IPS DF 4.7 (cell line): ENCODE measurements around the gene HDHD5.
"Not testable (repeated sequence)": the region's sequence is repeated elsewhere in the genome, so short reads cannot be mapped to it uniquely, and the experiment has no call there.

Experiments used
- DNase-seq: peaks from one replicate; pipeline ENCODE4 v3.0.0-alpha.2; 2013; ENCODE audit warnings: low spot score; ENCODE audit errors: extremely low read depth

HDHD5 gene

DNA sequence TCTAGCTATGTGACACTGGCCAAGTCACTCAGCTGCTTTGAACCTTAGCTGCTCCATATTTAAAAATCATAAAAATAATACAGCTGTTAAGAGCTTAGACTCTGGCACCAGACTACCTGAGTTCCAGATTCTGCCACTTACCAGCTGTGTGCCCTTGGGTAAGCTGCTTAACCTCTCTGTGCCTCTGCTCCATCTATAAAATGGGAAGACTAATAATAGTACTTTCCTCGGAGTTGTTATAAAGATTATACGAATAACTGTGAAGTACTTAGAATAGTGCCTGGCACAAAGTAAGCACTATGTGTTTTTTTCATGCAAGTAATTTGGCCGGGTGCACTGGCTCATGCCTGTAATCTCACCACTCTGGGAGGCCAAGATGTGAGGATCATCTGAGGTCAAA lies 1.4 kb downstream of the HDHD5 start:
- no peak for DNase-seq

DNA sequence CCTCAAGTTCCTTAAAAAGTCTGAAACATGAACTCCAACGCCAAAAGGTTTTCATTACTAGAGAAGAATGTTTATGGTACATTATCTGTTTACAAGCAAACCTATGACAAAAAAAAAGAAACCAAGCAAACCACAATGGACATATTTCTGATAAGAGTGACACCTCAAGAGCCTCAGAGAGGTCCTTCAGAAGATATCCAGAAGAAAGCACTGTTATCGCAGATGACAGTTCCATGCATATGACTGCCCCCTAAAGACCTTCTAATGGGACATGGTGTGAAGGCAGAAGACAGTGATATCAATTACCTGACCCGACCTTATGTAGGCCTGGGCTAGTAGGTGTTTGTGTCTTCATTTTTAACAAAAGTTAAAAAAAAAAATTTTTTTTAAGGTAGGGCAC lies 3.1 kb downstream of the HDHD5 start:
- no peak for DNase-seq

DNA sequence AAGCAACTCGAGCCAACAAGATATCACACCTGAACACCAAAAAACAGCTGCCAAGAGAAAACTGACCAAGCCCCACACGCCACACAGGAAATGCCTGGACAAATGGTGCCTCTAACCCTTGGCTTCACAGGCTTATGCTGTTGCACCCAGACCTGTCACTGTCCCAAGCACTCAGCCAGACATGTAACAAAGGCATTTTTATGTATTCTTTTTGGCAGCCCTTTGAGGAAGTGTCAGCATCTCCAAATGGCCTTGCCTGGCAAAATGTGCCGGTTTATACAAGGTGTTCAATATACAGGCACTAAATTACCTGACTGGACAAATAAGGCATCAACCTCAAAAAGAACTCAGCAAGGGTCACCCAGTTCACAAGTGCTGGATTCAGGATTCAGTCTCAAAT lies 6.1 kb downstream of the HDHD5 start:
- DNase-seq: no peak

DNA sequence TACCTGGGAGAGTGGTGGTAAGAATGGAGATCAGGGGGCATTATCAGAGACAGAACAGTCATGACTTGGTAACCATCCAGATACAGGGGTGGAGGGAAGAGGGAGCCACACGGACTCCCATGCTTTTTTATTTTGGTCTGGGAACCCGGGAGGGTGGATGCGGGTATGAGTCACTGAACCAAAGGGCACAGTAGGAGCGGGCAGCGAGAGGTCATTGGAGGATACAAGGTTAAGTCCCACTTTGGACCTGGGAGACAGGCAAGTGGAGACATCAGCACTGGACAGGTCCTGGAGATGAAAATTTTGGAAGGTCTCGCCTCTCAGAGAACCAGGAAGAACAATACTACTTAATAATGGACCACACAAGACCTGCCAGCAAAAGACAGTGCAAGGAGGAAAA lies 6.7 kb downstream of the HDHD5 start:
- DNase-seq: no peak

DNA sequence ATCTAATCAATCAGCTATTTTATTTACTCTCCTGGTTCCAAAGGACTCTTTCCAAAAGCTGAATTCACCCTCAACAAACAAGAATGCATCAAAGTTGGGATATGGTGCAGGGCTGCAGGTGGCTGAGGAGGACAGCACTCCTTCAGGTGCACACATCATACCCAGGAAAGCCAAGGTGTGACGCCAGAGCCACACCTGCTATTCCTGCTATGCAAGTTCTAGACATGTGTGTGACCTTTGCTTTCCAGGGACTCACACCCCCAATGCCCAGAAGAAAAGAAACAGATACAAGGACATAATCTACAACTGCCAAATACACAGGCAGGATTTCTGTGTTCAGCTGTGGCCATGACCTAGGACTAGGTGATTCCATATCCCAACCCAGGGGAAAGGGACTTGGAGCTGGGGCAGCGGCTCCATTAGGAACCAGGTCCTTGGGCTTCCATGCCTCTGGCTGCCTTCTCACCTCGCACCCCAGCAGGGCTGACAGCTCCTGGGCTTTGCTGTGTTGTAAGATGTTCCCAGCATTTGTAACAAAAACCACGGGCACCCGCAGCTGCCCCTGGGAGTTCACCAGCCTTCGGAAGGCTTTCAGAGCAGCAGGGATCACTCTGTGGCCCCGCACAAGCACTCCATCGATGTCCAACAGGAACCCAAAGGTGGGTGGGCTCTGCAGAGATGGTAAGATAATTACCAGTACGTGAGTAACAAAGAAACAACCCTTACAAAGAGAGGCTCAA lies 9.8 kb downstream of the HDHD5 start:
- no peak for DNase-seq

DNA sequence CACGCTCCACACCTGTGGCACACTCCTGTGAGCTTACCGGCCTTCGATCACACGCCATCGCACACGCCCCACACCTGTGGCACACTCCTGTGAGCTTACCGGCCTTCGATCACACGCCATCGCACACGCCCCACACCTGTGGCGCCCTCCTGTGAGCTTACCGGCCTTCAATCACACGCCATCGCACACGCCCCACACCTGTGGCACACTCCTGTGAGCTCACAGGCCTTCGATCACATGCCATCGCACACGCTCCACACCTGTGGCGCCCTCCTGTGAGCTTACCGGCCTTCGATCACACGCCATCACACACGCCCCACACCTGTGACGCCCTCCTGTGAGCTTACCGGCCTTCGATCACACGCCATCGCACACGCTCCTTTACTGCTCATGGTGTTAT lies 11.6 kb downstream of the HDHD5 start:
- not testable (repeated sequence) for DNase-seq

DNA sequence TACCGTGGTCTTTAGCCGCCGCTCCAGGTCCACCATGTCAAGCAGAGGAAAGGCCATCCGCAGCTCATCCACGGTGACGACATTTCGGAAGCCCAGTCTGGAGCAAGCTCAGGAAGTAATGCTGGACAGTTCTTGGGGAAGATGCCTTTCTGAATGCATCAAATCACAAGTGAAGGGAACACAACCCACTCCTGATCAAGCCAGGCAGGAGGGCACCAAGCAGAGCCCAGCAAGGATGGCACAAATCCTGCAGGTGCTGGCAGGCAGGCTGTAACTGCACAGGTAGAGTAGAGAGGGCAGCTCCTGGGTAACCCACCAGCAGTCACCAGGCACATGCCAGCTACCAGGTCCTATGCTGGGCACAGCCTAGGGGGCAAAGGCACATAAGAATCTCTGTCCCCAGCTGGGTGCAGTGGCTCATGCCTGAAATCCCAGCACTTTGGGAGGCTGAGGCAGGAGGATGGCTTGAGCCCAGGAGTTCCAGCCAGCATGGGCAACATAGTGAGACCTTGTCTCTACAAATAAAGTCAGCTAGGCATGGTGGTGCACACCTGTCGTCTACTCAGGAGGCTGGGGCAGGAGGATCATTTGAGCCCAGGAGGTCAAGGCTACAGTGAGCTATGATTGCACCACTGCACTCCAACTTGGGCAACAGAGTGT lies 13.9 kb downstream of the HDHD5 start:
- no peak for DNase-seq

DNA sequence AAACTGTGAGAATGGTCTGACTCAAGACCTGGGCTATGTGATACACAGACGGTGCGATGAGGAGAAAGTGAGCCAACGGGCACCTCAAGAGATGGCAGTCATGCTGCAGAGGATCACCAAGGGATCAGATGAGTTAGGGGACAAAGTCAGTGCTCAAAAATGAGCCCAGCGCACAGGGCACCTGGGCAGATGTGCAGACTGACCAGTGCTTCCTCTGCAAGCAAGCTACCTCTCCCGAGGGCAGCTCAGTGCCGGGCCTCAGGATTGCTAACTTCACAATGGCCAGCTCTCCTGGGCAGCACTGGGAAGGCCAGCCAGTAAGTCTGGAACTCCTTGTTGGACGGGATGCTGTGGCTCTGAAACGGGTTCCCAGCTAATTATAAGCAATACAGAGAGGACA lies 15.3 kb downstream of the HDHD5 start:
- no peak for DNase-seq

DNA sequence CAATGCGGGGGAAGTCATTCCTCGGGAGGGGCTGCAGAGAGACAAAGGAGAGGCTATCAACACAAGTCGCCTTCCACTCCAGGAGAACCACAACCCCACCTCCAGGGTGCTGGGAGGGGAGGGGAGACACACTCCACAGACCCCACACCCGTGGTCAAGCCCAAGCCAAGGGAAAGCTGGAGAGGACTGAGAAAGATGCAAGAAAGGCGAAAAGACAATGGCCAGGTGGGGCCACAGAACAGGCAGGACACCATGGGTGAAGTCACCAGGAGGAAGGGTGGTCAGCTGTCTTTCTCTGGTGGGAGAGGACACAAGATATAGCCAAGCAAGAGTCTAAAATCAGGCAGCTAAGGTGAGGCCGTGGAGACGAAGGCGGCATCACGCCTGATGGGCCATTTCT lies 16.0 kb downstream of the HDHD5 start:
- no peak for DNase-seq

DNA sequence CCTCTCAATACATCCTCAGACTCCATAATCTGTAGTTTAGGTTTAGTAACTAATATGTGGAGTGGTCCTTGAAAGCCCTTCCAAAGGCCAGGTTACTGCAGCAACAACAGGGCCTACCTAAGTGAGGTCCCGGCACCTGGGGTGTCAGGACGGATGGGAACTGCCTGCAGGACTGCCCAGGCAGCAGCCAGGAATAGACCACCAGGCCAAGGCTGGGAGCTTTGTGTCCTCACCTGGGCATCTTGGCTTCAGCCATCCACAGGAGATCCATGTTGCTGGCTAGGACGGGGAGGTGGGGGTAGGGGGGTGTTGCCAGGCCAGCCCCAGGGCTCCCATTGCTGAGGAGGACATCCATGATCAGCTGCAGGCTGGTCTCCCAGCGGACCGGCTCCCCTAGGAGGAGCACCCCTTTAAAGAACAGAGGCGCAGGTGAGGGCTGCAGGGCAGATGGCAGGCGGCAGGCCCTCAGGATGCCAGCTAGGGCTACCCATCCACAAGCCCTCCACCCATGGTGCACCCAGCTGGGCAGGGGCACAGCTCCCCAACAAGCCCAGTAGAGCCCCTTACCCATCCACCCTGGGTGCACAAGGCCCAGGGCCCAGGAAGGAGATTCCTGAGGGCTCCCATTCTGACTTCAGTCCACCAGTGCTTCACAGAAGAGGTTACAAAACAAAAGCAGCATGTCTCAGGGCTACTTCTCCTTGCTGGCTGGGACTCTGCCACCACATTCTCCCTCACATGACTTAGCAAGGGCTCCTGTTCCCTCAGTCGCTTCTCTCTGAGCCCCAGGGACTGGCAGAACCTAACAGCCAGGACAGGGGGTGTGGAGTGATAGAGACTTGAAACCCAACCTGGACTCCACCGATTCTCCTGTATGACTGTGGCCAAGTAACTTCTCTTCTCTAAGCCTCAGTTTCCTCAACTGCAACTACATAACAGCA lies 18.0 kb downstream of the HDHD5 start:
- DNase-seq: no peak

DNA sequence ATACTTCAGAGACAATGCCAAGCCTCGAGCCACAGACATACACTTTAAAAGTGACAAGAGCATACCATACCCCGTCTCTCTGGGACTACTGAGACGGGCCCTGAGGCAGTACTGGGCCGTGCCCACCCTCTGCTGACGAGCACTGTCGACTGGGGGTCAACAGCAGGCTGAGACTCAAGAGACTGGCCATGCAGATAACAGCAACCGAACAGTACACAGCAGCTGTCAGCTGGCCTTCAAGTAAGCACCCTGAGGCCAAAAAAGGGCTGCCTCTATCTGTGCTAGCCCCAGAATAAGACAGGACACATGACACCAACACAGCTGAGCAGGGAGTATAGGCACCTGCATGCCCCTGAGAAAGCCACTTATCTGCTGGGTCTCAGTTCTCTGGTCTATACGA lies 19.1 kb downstream of the HDHD5 start:
- DNase-seq: no peak

DNA sequence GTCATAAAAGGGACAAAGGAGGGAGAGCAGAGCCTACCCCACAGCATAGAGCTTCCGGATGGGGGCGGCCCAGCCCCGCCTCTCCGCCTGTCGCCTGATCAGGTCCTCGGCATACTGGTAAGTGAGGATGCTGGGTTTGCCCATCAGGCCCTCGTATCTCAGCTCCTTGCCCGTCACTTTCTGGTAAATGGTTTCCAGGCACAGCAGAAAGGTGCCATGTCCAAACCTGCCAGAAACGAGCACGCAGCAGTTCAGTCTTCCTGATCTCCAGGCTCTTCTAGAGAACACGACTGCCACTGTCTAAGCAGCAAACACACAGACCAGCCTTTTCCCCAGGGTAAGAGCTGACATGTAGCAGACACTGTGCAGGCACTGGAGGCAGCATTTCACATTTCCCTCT lies 20.6 kb downstream of the HDHD5 start:
- no peak for DNase-seq

DNA sequence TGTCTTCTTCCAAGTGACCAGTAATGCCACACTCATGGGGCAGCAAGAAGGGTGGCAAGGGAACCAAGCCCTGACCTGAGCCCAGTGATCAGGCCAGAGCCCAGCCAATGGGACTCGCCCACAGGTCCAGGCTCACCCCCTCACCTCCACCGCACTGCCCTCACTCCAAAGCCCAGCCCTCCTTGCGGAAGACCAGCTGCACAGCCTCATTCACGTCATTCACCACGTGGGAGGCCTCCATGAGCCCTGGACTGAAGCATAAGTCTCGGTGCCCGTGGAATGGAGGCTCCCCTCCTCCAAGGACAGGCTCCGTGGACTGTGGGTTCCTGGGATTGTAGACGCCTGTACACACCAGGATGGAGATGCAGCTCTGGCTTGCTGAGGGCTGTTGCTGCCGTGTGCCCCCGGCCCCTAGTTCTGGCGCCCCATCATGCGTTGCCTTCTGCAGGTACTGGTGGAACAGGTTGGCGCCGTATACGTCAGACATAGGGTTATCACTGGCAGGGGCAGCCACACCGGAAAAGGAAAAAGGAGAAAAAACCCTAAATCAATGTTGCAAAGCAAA lies 21.1 kb downstream of the HDHD5 start:
- no peak for DNase-seq

DNA sequence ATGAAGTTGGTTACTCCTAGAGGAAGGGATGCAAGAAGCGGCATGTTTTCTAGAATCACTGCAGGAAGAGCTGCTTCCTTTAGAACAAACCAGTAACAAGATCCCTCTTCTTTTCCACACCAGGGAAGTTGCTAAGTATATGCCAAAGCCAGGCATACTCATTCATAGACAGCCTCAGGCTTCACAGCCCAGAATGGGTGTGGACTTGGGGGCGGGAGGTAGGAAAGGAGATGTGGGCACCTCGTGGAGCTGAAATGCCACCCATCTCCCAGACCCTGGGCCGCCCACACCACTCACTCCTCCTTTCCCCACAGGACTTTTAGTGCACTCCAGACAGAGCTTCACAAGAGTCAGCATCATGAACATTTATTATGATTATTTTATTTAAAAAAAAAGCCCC lies 21.9 kb downstream of the HDHD5 start:
- no peak for DNase-seq

DNA sequence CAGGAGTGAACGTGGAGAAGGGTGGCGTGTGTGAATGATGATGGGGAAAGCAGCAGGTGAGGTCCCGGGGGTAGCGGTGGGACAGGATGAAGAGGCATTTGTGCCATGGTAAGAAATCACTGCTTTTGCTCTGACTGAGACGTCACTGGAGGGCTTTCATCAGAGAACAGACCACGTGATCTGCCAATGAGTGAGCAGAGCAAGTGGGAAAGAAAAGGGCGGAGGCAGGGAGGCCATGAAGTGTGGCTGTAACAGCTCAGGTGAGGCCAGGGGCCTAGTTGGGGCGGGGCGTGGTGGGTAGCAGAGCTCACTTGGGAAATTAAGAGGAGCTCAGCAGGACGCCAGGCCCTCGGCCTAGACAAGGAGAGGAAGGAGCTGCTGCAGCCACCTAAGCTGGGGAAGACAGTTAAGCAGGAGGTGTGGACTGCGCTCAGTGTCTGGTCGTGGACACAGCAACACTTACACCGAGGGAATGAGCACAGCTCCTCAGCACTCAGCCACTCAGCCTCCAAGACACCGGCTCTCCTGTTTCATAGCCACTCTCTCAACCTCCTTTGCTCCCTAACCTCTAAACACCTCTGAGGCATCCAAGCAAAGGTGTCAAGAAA lies 23.8 kb downstream of the HDHD5 start:
- no peak for DNase-seq

DNA sequence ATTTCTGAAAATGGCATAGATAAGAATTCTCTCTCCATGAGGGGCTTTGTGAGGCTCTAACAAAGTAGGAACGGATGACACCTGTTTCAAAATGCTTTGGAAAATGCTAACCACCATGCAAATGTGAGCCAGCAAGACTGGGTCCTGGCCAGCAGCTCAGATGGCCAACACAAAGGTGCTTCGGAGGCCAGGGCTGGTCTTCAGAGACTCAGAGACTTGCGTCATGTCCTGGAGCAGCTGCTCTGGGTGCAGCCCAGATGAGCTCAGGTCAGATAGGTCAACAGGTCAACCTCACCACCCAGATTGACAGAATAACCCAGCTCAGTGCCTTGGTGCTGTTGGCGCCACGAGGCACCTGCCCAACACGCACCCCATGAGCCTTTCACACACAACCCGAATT lies 25.9 kb downstream of the HDHD5 start:
- DNase-seq: no peak

DNA sequence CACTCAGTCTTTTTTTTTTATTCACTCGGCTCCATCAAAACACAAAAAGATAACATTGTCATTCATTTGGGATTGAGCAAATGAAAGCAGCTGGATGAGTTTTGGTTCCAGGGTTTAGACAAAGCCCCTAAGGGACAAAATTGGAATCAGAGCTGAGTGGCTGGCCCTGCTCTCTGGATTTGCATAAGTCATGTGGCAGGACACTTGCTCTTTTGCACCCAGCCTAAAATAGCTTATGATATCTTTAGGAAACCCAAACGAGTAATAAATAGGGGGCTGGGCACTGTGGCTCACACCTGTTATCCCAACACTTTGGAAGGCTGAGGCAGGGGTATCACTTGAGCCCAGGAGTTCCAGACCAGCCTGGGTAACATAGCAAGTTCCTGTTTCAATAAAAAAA lies 27.0 kb downstream of the HDHD5 start:
- no peak for DNase-seq

DNA sequence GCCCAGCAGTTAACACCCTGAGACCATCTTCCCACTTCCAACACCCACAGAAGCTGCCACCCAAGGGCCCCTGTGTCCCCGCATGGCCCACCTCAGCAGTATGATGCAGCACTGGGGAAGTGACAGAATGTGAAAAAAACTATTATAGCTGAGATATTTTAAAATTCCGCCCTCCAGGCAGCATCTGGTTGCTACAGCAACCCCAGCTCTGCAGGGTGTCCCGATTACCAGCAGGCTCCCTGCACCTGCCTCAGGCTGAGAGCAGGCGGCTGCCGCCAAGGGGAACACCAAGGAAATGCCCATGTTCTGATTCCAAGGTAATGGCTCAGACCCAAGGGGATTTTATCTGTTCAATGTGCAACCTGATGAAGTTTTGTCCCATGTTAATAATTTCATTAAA lies 27.4 kb downstream of the HDHD5 start:
- no peak for DNase-seq

DNA sequence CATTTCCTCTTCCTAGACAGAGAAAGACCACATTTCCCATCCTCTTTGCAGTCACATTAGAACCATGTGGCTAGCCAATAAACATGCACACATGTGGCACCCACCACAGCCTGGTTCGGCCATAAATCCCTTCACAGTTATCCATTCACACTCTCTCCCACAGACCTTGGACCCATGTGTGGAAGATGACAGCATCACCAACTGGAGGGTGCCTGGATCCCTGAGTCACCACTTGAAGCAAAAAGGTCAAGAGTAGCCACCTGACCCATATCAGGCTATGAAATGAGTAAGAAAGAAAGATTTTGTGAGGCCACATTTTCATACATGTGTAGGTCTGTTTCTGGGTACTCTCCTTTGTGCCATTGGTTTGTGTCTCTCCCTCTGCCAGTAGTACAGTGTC lies 28.9 kb downstream of the HDHD5 start:
- DNase-seq: no peak

DNA sequence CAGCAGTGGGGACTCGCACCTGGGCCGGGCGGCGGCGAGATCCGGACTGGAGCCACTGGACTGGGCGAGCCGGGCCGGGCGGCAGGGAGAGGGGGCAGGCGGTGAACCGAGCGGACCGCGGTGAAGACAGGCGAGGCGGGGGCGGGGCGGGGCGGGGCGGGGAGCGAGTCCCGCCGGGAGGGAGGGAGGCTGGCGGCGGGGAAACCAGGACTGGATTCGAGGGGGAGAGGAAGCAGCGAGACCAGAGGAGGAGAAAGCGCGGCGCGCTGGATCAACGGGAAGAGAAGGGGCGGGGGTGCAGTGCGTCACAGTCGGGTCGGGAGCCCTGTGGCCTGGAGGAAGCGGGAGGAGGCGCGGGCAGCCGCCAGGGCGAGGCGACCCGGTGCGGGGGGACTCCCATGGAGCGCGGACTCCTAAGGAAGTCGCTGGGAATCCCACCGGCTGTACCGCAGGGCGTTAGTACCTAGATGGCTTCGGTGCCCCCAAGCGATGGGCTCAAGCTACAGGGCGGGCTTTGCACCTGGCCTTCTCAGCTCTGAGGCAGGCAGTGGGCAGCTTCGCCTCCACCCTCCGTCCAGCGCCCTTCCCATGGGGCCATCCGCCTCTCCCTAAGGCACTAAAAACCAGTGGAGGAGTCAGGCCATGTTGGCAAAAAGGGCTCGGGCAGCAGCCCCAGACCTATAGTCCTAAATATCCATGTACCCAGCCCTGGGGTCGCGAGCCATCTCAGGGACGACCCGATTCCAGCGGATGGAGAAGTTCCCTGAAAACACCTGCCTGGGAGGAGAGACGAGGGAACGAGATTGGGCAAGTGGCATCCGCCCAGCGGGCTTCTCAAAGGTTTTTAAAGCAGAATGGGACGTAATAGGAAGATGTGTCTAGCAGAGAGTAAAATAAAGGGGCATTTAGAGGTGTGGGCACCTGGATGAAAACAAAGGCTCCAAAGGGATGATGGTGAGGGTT lies 37.6 kb downstream of the HDHD5 start, which contains the start of gene TMEM121B:
TMEM121B (minus strand) TSS at position 128 of the 963 bp plus-strand sequence. CDS start 233 bp downstream, outside the sequence.
- DNase-seq: peak; percentile 82
